GM12892 (cell line): ENCODE measurements around the gene CCS.

ENCODE experiments used
- POLR2A ChIP-seq: IDR thresholded peaks from 2 replicates; pipeline ENCODE4 v1.6.1; 2011; ENCODE audit warnings: low read depth, low read length, control low read depth
- POLR2AphosphoS5 ChIP-seq: IDR thresholded peaks from 2 replicates; pipeline ENCODE4 v1.6.1; 2011; ENCODE audit warnings: low read depth, low read length, control low read depth
- TAF1 ChIP-seq: IDR thresholded peaks from 2 replicates; pipeline ENCODE4 v1.6.1; 2011; ENCODE audit warnings: low read depth, mild to moderate bottlenecking, control low read depth, low read length, borderline replicate concordance

- TF ChIP-seq TAF1 (no peak), POLR2A (no peak), POLR2AphosphoS5 (no peak)
These were observed 28.0 kb upstream of the CCS start for GRCh38 chr11:66564984-66565383.
